Measurements from ENCODE around the gene IL1R1. TPM values are rescaled to one million over a fixed set of nuclear protein-coding genes. Genes with fewer than 3 reads are reported as not detected.

IL1R1 gene
- total and polyA plus RNA-seq, 10 of the 15 experiments (the other 5 are each of a cell fraction or from before 2014, with no cell fraction given) = 0.17 to 13.2 (median 0.53) TPM

- Histone ChIP-seq H3K27me3 (replicated peaks in 1 of 2; ENCODE audit: control insufficient read depth in 2 of 2, insufficient read depth in 2 of 2, low read length in 1 of 2) (no peaks in the 10 kb centered on the region), H3K27ac (ENCODE audit: control insufficient read depth, insufficient read depth) (no peak overlapping the region), H3K4me2 (ENCODE audit: control insufficient read depth, insufficient read depth) (no peak overlapping the region), H3K79me2 (ENCODE audit: control insufficient read depth, insufficient read depth, low read length) (no peaks in the 10 kb centered on the region), H4K20me1 (ENCODE audit: control insufficient read depth, insufficient read depth) (no peaks in the 10 kb centered on the region), H2AFZ (ENCODE audit: control insufficient read depth, low read depth, low read length) (no peak overlapping the region), H3K4me1 (ENCODE audit: control insufficient read depth, insufficient read depth, low read length) (no peaks in the 10 kb centered on the region), H3K4me3 (no peak overlapping the region), H3K9ac (ENCODE audit: control insufficient read depth, insufficient read depth, low read length) (no peak overlapping the region), H3K9me3 (replicated peaks; ENCODE audit: control insufficient read depth, insufficient read depth, low read length) (no peaks in the 10 kb centered on the region; the same call in 2 of the 3 replicates), H3K36me3 (ENCODE audit: control insufficient read depth in 2 of 2, insufficient read depth in 2 of 2, low read length in 1 of 2) (no peaks in the 10 kb centered on the region)
- TF ChIP-seq JUND (IDR thresholded peaks at IDR 0.05; ENCODE audit: low read depth, low read length) (no peak), SP1 (IDR thresholded peaks at IDR 0.05; ENCODE audit: low read depth, low read length) (no peak), BCL3 (IDR thresholded peaks at IDR 0.05; ENCODE audit: borderline replicate concordance, insufficient read depth, low read depth, low read length, poor library complexity, severe bottlenecking) (no peak), SREBF2 (IDR thresholded peaks at IDR 0.05; ENCODE audit: low read length) (no peak), YY1 (IDR thresholded peaks at IDR 0.05; ENCODE audit: low read depth, low read length) (no peak), USF1 (IDR thresholded peaks at IDR 0.05; ENCODE audit: borderline replicate concordance, extremely low read length, insufficient read depth, low read depth, low read length) (no peak), TAF1 (IDR thresholded peaks at IDR 0.05; ENCODE audit: borderline replicate concordance, low read depth, low read length) (no peak), TCF7 (IDR thresholded peaks at IDR 0.05; ENCODE audit: borderline replicate concordance) (no peak), SUPT20H (IDR thresholded peaks at IDR 0.05; ENCODE audit: borderline replicate concordance, control insufficient read depth, low read depth, low read length) (no peak), PKNOX1 (IDR thresholded peaks at IDR 0.05) (no peak), SREBF1 (IDR thresholded peaks at IDR 0.05; ENCODE audit: low read length) (no peak), ATF2 (IDR thresholded peaks at IDR 0.05; ENCODE audit: low read length) (no peak), EGR1 (IDR thresholded peaks at IDR 0.05; ENCODE audit: borderline replicate concordance in 1 of 2, low read depth in 2 of 2, low read length in 2 of 2) (no peak), IKZF1 (conservative IDR thresholded peaks at IDR 0.05) (no peak)
- DNase-seq (ENCODE audit: low read depth, low spot score) (no peak), ATAC-seq (no peak), FAIRE-seq (no peak)
- SMC1A ChIA-PET (ENCODE audit: uncharacterized antibody, unreplicated experiment) = no interaction called here
- RAD21 ChIA-PET (ENCODE audit: unreplicated experiment) = no interaction called here
- BruUV-seq (replicated peaks) = no TSS peak
- POLR2A ChIA-PET = no interaction called here
- CTCF ChIA-PET = interaction anchor here (0.5 kb wide), 1 partner anchor 552 kb away, joined by 3 read pairs; no protein-coding TSS in a partner anchor
- intact Hi-C loops (cut with micrococcal nuclease; ENCODE audit: unreplicated experiment) = no loop called here
- in situ Hi-C loops (cut with MboI) = no loop called here
Observed at GRCh38 chr2:102204638-102205037, 62.1 kb downstream of the IL1R1 start.
